GM21526 (cell line): ENCODE results near the gene BHLHE23.

Experiments used
- ATAC-seq: cut with Tn5 transposase; IDR thresholded peaks from one replicate; pipeline ENCODE4 v1.9.1; 2021; ENCODE audit warnings: moderate library complexity; ENCODE audit not compliant: unreplicated experiment, low FRiP score

The BHLHE23 gene

GRCh38 chr20:63006540-63007359 is at the start of gene BHLHE23:
BHLHE23 (minus strand) TSS chr20:63006964; CDS start chr20:63006774, 190 bp downstream.
- no peak for ATAC-seq

GRCh38 chr20:63055575-63056235 is 48.9 kb upstream of the BHLHE23 start:
- ATAC-seq = no peak

- ATAC-seq = no peak
These were observed 48.0 kb upstream of the BHLHE23 start for GRCh38 chr20:63054681-63055240.

GRCh38 chr20:63054103-63054474 is 47.3 kb upstream of the BHLHE23 start:
- no peak for ATAC-seq

- no peak for ATAC-seq
These were observed 46.8 kb upstream of the BHLHE23 start for GRCh38 chr20:63053432-63054102.

GRCh38 chr20:63052571-63053431 is 46.0 kb upstream of the BHLHE23 start:
- ATAC-seq = no peak

- no peak for ATAC-seq
These were observed 45.1 kb upstream of the BHLHE23 start for GRCh38 chr20:63051911-63052310.

- no peak for ATAC-seq
These were observed 44.6 kb upstream of the BHLHE23 start for GRCh38 chr20:63051186-63051860.

GRCh38 chr20:63050406-63050805 is 43.6 kb upstream of the BHLHE23 start:
- ATAC-seq = no peak

- no peak for ATAC-seq
These were observed 42.9 kb upstream of the BHLHE23 start for GRCh38 chr20:63049561-63050221.

- no peak for ATAC-seq
These were observed 42.4 kb upstream of the BHLHE23 start for GRCh38 chr20:63049191-63049518.

- ATAC-seq = no peak
These were observed 41.9 kb upstream of the BHLHE23 start for GRCh38 chr20:63048516-63049190.

GRCh38 chr20:63047946-63048345 is 41.2 kb upstream of the BHLHE23 start:
- no peak for ATAC-seq

- no peak for ATAC-seq
These were observed 40.5 kb upstream of the BHLHE23 start for GRCh38 chr20:63047267-63047666.

- no peak for ATAC-seq
These were observed 40.1 kb upstream of the BHLHE23 start for GRCh38 chr20:63046841-63047240.

- no peak for ATAC-seq
These were observed 39.2 kb upstream of the BHLHE23 start for GRCh38 chr20:63045991-63046390.

GRCh38 chr20:63045401-63045800 is 38.6 kb upstream of the BHLHE23 start:
- no peak for ATAC-seq

- ATAC-seq = no peak
These were observed 37.8 kb upstream of the BHLHE23 start for GRCh38 chr20:63044605-63045004.

- no peak for ATAC-seq
These were observed 37.4 kb upstream of the BHLHE23 start for GRCh38 chr20:63044204-63044600.
